ENCODE data around the gene TVP23A. TPM values are rescaled to one million over a fixed set of nuclear protein-coding genes. Genes with fewer than 3 reads are reported as not detected.
A peak's percentile ranks its signal among the peaks of the same experiment; 100 is the strongest.

TVP23A gene
- total and polyA plus RNA-seq, 2 donors (not counting 1 experiment from before 2014, with no cell fraction given), result 0.37 to 3.2 TPM

DNA sequence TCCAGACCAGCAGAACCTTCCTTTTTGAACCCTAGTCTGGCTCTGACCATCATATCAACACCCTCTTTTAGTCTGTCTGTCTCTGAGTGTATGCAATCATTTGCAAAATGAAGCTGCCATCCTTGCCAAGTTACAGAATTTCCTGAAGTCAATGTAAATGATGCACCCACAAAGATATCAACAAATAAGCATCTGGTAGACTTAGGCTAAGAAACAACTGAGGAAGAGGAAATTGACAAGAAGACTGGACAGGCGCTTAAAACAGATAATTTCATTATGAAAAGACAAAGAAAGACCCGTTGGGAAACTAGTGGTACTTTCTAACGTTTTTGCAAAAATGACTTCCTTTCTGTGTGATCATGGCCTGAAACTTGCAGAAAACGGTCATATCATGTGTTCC is 33.7 kb upstream of the TVP23A start:
- ATAC-seq (ENCODE audit: low read depth) (no peak), DNase-seq (no peak)
- Histone ChIP-seq H3K36me3 (replicated peaks in 1 of 2; ENCODE audit: control extremely low read depth in 1 of 2, control insufficient read depth in 1 of 2, extremely low read depth in 1 of 2, insufficient read depth in 2 of 2, low read length in 1 of 2) (no peaks in the 10 kb centered on the region), H2AFZ (ENCODE audit: insufficient read depth, low read depth, low read length, poor library complexity, severe bottlenecking) (peak overlapping the region; percentile 57), H3K79me2 (ENCODE audit: control insufficient read depth, insufficient read depth, low read length) (no peaks in the 10 kb centered on the region), H3K9me3 (ENCODE audit: control extremely low read depth in 1 of 3, control insufficient read depth in 2 of 3, insufficient read depth in 1 of 3, low read length in 2 of 3) (peaks cover 0 to 4% (median 0%) of the 10 kb centered on the region in 3 donors), H3K27me3 (replicated peaks in 1 of 4; ENCODE audit: control extremely low read depth in 1 of 4, control insufficient read depth in 3 of 4, insufficient read depth in 4 of 4, low read length in 3 of 4) (no peaks in the 10 kb centered on the region), H3K4me3 (ENCODE audit: control extremely low read depth in 1 of 5, extremely low read depth in 1 of 5, insufficient read depth in 1 of 5, low read depth in 2 of 5, low read length in 4 of 5) (peak overlapping the region in 1 of 5 experiments; percentile 34), H3K4me2 (replicated peaks; ENCODE audit: low read depth, low read length, poor library complexity, severe bottlenecking) (peak overlapping the region; percentile 58), H3K9ac (ENCODE audit: low read length) (peak overlapping the region; percentile 32), H4K20me1 (ENCODE audit: control insufficient read depth, insufficient read depth, low read length, poor library complexity, severe bottlenecking) (no peaks in the 10 kb centered on the region), H3K27ac (ENCODE audit: low read length in 2 of 2) (peak overlapping the region in 1 of 2 donors; percentile 60), H3K4me1 (ENCODE audit: control insufficient read depth in 2 of 2, insufficient read depth in 2 of 2, low read length in 2 of 2) (peaks cover 25 to 36% of the 10 kb centered on the region in 2 donors)
- Mint-ChIP-seq H3K4me1 (peaks cover 60% of the 10 kb centered on the region), H3K27me3 (no peaks in the 10 kb centered on the region), H3K27ac (peak overlapping the region; percentile 32), H3K9me3 (ENCODE audit: insufficient read depth) (no peaks in the 10 kb centered on the region), H3K4me3 (peak overlapping the region; percentile 59)
- ChIA-PET CTCF (no interaction called here), POLR2A (interaction anchor here (0.8 to 1.0 kb wide), 2 partner anchors 15 to 18 kb away, joined by 3 read pairs; no protein-coding TSS in a partner anchor)
- no peak for TF ChIP-seq EZH2 (IDR thresholded peaks at IDR 0.05; ENCODE audit: borderline replicate concordance, insufficient read depth, low read depth, low read length, poor library complexity, severe bottlenecking)
- WGBS (ENCODE audit: insufficient coverage), result 0% methylated on average over 2 of the region's 4 CpGs
- intact Hi-C loops (cut with micrococcal nuclease), result no loop called here

DNA sequence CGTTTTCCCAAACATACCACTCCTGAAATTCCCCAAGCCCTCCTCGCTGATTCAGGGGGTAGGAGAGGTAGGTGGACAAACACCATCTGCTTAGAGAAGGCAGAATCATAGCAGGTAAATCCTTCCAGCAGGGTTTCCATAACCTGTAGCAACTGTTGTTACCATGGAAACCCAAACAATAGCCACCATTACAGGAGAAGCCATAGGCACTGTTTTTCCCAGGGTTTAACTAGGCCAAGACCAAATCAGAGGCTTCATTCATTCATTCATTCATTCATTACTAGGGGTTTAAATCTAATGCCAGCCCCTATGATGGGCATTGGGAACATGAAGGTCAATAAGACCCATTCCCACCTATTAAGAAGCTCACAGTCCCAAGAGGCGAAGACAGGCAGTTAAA is 32.9 kb upstream of the TVP23A start:
- Histone ChIP-seq H3K27ac (ENCODE audit: low read length in 2 of 2) (no peak overlapping the region), H3K4me1 (ENCODE audit: control insufficient read depth in 2 of 2, insufficient read depth in 2 of 2, low read length in 2 of 2) (peaks cover 33 to 44% of the 10 kb centered on the region in 2 donors), H4K20me1 (ENCODE audit: control insufficient read depth, insufficient read depth, low read length, poor library complexity, severe bottlenecking) (no peaks in the 10 kb centered on the region), H3K27me3 (replicated peaks in 1 of 4; ENCODE audit: control extremely low read depth in 1 of 4, control insufficient read depth in 3 of 4, insufficient read depth in 4 of 4, low read length in 3 of 4) (no peaks in the 10 kb centered on the region), H3K9ac (ENCODE audit: low read length) (no peak overlapping the region), H2AFZ (ENCODE audit: insufficient read depth, low read depth, low read length, poor library complexity, severe bottlenecking) (no peak overlapping the region), H3K4me2 (replicated peaks; ENCODE audit: low read depth, low read length, poor library complexity, severe bottlenecking) (no peak overlapping the region), H3K36me3 (replicated peaks in 1 of 2; ENCODE audit: control extremely low read depth in 1 of 2, control insufficient read depth in 1 of 2, extremely low read depth in 1 of 2, insufficient read depth in 2 of 2, low read length in 1 of 2) (no peaks in the 10 kb centered on the region), H3K9me3 (ENCODE audit: control extremely low read depth in 1 of 3, control insufficient read depth in 2 of 3, insufficient read depth in 1 of 3, low read length in 2 of 3) (peaks cover 0 to 4% (median 0%) of the 10 kb centered on the region in 3 donors), H3K79me2 (ENCODE audit: control insufficient read depth, insufficient read depth, low read length) (no peaks in the 10 kb centered on the region), H3K4me3 (ENCODE audit: control extremely low read depth in 1 of 5, extremely low read depth in 1 of 5, insufficient read depth in 1 of 5, low read depth in 2 of 5, low read length in 4 of 5) (no peak overlapping the region)
- no CpG with 5 or more reads among the region's 3 CpGs for WGBS (ENCODE audit: insufficient coverage)
- intact Hi-C loops (cut with micrococcal nuclease), result no loop called here
- no peak for DNase-seq
- Mint-ChIP-seq H3K9me3 (ENCODE audit: insufficient read depth) (no peaks in the 10 kb centered on the region), H3K4me1 (peaks cover 65% of the 10 kb centered on the region), H3K27ac (no peak overlapping the region), H3K4me3 (no peak overlapping the region), H3K27me3 (no peaks in the 10 kb centered on the region)
- no peak for TF ChIP-seq EZH2 (IDR thresholded peaks at IDR 0.05; ENCODE audit: borderline replicate concordance, insufficient read depth, low read depth, low read length, poor library complexity, severe bottlenecking)
- TF ChIP-seq, protein P1, sequence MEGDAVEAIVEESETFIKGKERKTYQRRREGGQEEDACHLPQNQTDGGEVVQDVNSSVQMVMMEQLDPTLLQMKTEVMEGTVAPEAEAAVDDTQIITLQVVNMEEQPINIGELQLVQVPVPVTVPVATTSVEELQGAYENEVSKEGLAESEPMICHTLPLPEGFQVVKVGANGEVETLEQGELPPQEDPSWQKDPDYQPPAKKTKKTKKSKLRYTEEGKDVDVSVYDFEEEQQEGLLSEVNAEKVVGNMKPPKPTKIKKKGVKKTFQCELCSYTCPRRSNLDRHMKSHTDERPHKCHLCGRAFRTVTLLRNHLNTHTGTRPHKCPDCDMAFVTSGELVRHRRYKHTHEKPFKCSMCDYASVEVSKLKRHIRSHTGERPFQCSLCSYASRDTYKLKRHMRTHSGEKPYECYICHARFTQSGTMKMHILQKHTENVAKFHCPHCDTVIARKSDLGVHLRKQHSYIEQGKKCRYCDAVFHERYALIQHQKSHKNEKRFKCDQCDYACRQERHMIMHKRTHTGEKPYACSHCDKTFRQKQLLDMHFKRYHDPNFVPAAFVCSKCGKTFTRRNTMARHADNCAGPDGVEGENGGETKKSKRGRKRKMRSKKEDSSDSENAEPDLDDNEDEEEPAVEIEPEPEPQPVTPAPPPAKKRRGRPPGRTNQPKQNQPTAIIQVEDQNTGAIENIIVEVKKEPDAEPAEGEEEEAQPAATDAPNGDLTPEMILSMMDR (IDR thresholded peaks at IDR 0.05), result no peak
- ChIA-PET POLR2A (no interaction called here), CTCF (no interaction called here)
- ATAC-seq (ENCODE audit: low read depth), result no peak
